Transverse colon (tissue), 4 donors: ENCODE results near the gene POU2F1. TPM values are rescaled to one million over a fixed set of nuclear protein-coding genes. Genes with fewer than 3 reads are reported as not detected.

Experiments
- DNase-seq: peaks from one replicate; pipeline ENCODE4 v3.0.0-alpha.2; 2019
- H3K27ac ChIP-seq, 4 donors: fragments of 200-600 bp; sonication (generic); 2 replicates each; pipeline ENCODE4 v1.5.1; 2016 to 2018; ENCODE audit warnings: inconsistent platforms in 4 of 4
- H3K27me3 ChIP-seq: fragments of 200-600 bp; sonication (generic); 2 replicates; pipeline ENCODE4 v1.5.1; 2017; ENCODE audit warnings: inconsistent platforms
- H3K36me3 ChIP-seq, 4 donors: fragments of 200-600 bp; sonication (generic); 2 replicates each; pipeline ENCODE4 v1.5.1; 2017 to 2019; ENCODE audit warnings: inconsistent platforms in 4 of 4
- H3K4me1 ChIP-seq, 4 donors: fragments of 200-600 bp; sonication (generic); 2 replicates each; pipeline ENCODE4 v1.5.1; 2017 to 2020; ENCODE audit warnings: inconsistent platforms in 4 of 4
- H3K4me3 ChIP-seq, 4 donors: fragments of 200-600 bp; sonication (generic); 1 replicate in 1 of 4; 2 replicates in 3 of 4; pipeline versions ENCODE4 v1.5.1 to v1.6.1; 2017 to 2019; ENCODE audit warnings: inconsistent platforms in 4 of 4
- H3K9me3 ChIP-seq, 2 donors: fragments of 200-600 bp; sonication (generic); 2 replicates each; pipeline ENCODE4 v1.5.1; 2017 to 2019; ENCODE audit warnings: inconsistent platforms in 2 of 2
- EP300 ChIP-seq: sonication (generic); formaldehyde crosslinking; IDR thresholded peaks from one replicate; pipeline ENCODE4 v1.6.1; 2017; ENCODE audit warnings: antibody characterized with exemption, low read depth
- POLR2A ChIP-seq: fragments of 450-650 bp; IDR thresholded peaks from one replicate; pipeline ENCODE4 v1.6.1; 2016; ENCODE audit warnings: antibody characterized with exemption, mild to moderate bottlenecking, moderate library complexity
- POLR2AphosphoS5 ChIP-seq, 3 donors: sonication (generic); formaldehyde crosslinking; IDR thresholded peaks; one replicate each; pipeline ENCODE4 v1.6.1; 2016; ENCODE audit warnings: antibody characterized with exemption in 3 of 3
- WGBS, 2 donors: methylation state at CpG; one replicate each; pipeline ENCODE4 v1.1.5; 2018; ENCODE audit warnings: low coverage in 1 of 2; 5-methylcytosine and 5-hydroxymethylcytosine counted together
- in situ Hi-C, 4 donors: fragments of 200-750 bp; cut with MboI; loops; one replicate each; pipeline versions ENCODE4 v1.15.0 to v1.15.1; 2017; ENCODE audit warnings: low sequenced_read_pairs in 3 of 4, low pct_ligation_motif_present in 1 of 4, low pct_unique_long_range_greater_than_20kb in 1 of 4
- intact Hi-C: fragments of 100-400 bp; cut with DNase I; formaldehyde crosslinking; loops from one replicate; pipeline ENCODE4 v1.15.1; 2023; ENCODE audit warnings: low total_unique reads
- total RNA-seq, 4 donors: library from RNA; depleted of rRNA; stranded (reverse); fragments of >200 nt; gene quantifications; one replicate each; pipeline ENCODE4 v1.1.0, GENCODE V29; 2016
- TF ChIP-seq, protein P1 (sequence below), 5 experiments: fragments of 200-600 bp in 3 of 5; fragments of 450-650 bp in 2 of 5; sonication (generic) in 3 of 5; IDR thresholded peaks; 1 replicate in 2 of 5; 2 replicates in 3 of 5; pipeline ENCODE4 v1.5.1; 2016 to 2017; ENCODE audit warnings: antibody characterized with exemption in 5 of 5, inconsistent platforms in 3 of 5, mild to moderate bottlenecking in 2 of 5, moderate library complexity in 1 of 5

POU2F1 gene
- total RNA-seq, 4 donors from 2014 or later, result 6.6 to 31.8 (median 19.0) TPM

DNA sequence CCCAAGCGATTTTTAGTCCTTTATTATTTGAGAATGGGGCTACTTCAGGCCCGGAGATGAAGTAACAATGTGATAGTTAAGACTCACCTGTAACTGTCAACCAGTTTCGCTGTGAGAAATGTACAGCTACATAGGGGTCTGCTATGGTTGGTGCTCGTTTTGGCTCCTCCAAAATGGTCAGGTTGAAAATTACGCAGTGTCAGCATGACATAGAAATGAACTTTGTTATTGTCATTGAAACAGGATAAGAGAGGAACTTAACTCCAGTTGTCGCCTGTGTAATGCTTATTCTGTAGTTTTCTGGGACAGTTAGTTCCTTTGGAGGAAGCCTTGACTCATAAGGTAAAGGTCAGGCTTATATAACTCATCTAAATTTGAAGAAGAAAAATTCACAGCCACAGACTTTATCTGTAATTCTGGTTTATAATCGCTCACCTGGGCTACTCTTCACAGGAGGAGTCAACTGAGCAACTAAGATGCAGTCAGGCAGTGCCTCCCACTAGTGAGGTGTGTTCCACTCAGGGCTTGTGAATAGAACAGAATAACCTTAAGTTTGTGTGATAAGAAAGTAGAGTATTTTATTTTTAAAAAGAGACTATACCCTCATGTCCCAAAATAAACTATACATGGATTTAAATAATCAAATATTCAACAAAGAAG, 166.7 kb downstream of the POU2F1 start:
- H3K27ac ChIP-seq, result peak overlapping the region in 1 of 4 donors; percentile 16
- no peak overlapping the region for H3K4me3 ChIP-seq
- no peak for DNase-seq
- H3K27me3 ChIP-seq, result no peaks in the 10 kb centered on the region
- in situ Hi-C loops (no loop called here), intact Hi-C loops (no loop called here)
- no peaks in the 10 kb centered on the region for H3K4me1 ChIP-seq
- peaks cover 0 to 35% (median 4%) of the 10 kb centered on the region in 4 donors for H3K36me3 ChIP-seq
- no peaks in the 10 kb centered on the region for H3K9me3 ChIP-seq
- TF ChIP-seq, protein P1, sequence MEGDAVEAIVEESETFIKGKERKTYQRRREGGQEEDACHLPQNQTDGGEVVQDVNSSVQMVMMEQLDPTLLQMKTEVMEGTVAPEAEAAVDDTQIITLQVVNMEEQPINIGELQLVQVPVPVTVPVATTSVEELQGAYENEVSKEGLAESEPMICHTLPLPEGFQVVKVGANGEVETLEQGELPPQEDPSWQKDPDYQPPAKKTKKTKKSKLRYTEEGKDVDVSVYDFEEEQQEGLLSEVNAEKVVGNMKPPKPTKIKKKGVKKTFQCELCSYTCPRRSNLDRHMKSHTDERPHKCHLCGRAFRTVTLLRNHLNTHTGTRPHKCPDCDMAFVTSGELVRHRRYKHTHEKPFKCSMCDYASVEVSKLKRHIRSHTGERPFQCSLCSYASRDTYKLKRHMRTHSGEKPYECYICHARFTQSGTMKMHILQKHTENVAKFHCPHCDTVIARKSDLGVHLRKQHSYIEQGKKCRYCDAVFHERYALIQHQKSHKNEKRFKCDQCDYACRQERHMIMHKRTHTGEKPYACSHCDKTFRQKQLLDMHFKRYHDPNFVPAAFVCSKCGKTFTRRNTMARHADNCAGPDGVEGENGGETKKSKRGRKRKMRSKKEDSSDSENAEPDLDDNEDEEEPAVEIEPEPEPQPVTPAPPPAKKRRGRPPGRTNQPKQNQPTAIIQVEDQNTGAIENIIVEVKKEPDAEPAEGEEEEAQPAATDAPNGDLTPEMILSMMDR (IDR thresholded peaks at IDR 0.05), result no peak
- TF ChIP-seq POLR2AphosphoS5 (IDR thresholded peaks at IDR 0.05) (no peak), POLR2A (no peak), EP300 (no peak)
- WGBS, 2 donors, result 92% methylated on average over 5 to 7 of the region's 7 CpGs

DNA sequence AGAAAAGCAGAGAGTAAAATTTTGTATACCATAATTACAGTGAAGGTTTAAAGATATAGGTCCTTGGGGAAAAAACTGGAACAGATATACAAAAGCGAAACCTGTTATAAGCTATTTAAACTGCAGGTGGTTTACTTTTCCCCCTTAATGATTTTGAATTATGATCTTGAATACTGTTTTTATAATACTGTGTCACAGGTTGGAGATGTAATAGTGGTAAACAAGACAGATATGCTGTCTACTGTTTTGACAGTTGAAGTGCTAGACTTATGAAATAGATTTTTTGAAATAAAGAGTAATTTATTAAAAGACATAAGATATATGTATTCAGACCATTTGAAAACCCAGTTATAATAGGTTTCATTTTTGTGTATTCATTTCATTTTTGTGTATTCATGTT, 168.3 kb downstream of the POU2F1 start:
- H3K36me3 ChIP-seq, result peaks cover 0 to 31% (median 4%) of the 10 kb centered on the region in 4 donors
- intact Hi-C loops, result no loop called here
- no peaks in the 10 kb centered on the region for H3K4me1 ChIP-seq
- in situ Hi-C loops, result no loop called here
- H3K27ac ChIP-seq, result no peak overlapping the region
- no peaks in the 10 kb centered on the region for H3K9me3 ChIP-seq
- H3K27me3 ChIP-seq, result no peaks in the 10 kb centered on the region
- WGBS, 2 donors, result 100% methylated on average over 1 of the region's 1 CpG
- no peak overlapping the region for H3K4me3 ChIP-seq
- no peak for DNase-seq
- TF ChIP-seq EP300 (no peak), POLR2AphosphoS5 (IDR thresholded peaks at IDR 0.05) (no peak), POLR2A (no peak)
- TF ChIP-seq, protein P1 (IDR thresholded peaks at IDR 0.05), result no peak

DNA sequence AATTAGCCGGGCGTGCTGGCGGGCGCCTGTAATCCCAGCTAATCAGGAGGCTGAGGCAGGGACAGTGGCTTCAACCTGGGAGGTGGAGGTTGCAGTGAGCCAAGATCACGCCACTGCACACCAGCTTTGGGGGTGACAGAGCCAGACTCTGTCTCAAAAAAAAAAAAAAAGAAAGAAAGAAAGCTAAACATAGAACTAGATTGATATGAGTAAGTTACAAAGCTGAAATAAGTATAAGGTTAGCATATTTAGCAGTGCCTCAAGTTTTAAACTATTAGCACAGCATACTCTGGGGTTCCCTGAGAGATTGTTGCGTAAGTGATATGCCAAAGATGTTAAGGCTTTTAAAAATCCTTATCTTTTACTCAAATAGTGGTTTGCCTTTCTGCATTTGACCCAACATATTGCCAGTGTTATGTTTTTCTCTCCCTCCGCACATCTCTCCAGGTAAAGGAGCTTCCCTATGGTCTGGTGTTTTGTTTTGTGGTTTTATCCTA, 171.6 kb downstream of the POU2F1 start:
- 90 to 96% methylated on average over 6 to 7 of the region's 7 CpGs for WGBS, 2 donors
- in situ Hi-C loops (no loop called here), intact Hi-C loops (no loop called here)
- H3K27me3 ChIP-seq, result no peaks in the 10 kb centered on the region
- H3K4me3 ChIP-seq, result no peak overlapping the region
- TF ChIP-seq POLR2AphosphoS5 (IDR thresholded peaks at IDR 0.05) (no peak), POLR2A (no peak), EP300 (no peak)
- no peak for DNase-seq
- H3K9me3 ChIP-seq, result no peaks in the 10 kb centered on the region
- no peak overlapping the region for H3K27ac ChIP-seq
- H3K36me3 ChIP-seq, result peaks cover 0 to 20% (median 4%) of the 10 kb centered on the region in 4 donors
- H3K4me1 ChIP-seq, result no peaks in the 10 kb centered on the region

- in situ Hi-C loops, result loop anchor here in 2 of 4 donors (10.0 to 25.0 kb wide), 2 partner anchors 134 to 137 kb away; no protein-coding TSS in a partner anchor
- peaks cover 0 to 34% (median 9%) of the 10 kb centered on the region in 4 donors for H3K36me3 ChIP-seq
- WGBS, 2 donors, result 82 to 85% methylated on average over 1 to 2 of the region's 2 CpGs
- no peak overlapping the region for H3K4me3 ChIP-seq
- H3K9me3 ChIP-seq, result no peaks in the 10 kb centered on the region
- TF ChIP-seq EP300 (no peak), POLR2A (no peak), POLR2AphosphoS5 (IDR thresholded peaks at IDR 0.05) (no peak)
- TF ChIP-seq, protein P1 (IDR thresholded peaks at IDR 0.05), result no peak
- peaks cover 0 to 5% (median 1%) of the 10 kb centered on the region in 4 donors for H3K4me1 ChIP-seq
- intact Hi-C loops, result no loop called here
- no peaks in the 10 kb centered on the region for H3K27me3 ChIP-seq
- DNase-seq, result no peak
- H3K27ac ChIP-seq, result no peak overlapping the region
Measured at GRCh38 chr1:167400359-167400953, 179.8 kb downstream of the POU2F1 start.
